H1 (cell line): Measurements from ENCODE around the gene ABCG1. TPM values are rescaled to one million over a fixed set of nuclear protein-coding genes. Genes with fewer than 3 reads are reported as not detected.

Source experiments
- CTCF ChIA-PET: fragments of 300-600 bp; sonication (Branson Sonifier 250); formaldehyde crosslinking; loops from one replicate; lab custom pipeline; 2021; ENCODE audit not compliant: partially characterized antibody; lab: Charles Lee
- POLR2A ChIA-PET: fragments of 300-600 bp; sonication (Branson Sonifier 250); formaldehyde crosslinking; loops from one replicate; lab custom pipeline; 2021; ENCODE audit warnings: inconsistent platforms; ENCODE audit not compliant: partially characterized antibody; lab: Charles Lee
- DNase-seq, 2 experiments: peaks; one replicate each; pipeline versions ENCODE4 v3.0.0 to v3.0.0-alpha.2; 2010 to 2022; ENCODE audit warnings: low spot score in 2 of 2, low read depth in 1 of 2, mixed read lengths in 1 of 2
- FAIRE-seq: peaks from 2 replicates; lab custom pipeline; 2011; peaks lifted over from hg19 to GRCh38; lab: Jason Lieb, UNC
- H2AFZ ChIP-seq: 2 replicates; pipeline ENCODE4 v1.8.1; 2012; ENCODE audit warnings: low read length, inconsistent platforms
- H2AK5ac ChIP-seq: 2 replicates; pipeline ENCODE4 v1.6.1; 2013; ENCODE audit warnings: low read depth, low read length
- H2BK120ac ChIP-seq: replicated peaks from 2 replicates; pipeline ENCODE3; 2013; ENCODE audit warnings: low read depth, low read length, inconsistent platforms
- H2BK12ac ChIP-seq: 2 replicates; pipeline ENCODE4 v1.6.1; 2013; ENCODE audit warnings: low read depth, low read length
- H2BK15ac ChIP-seq: 2 replicates; pipeline ENCODE4 v1.6.1; 2013; ENCODE audit warnings: low read length
- H2BK20ac ChIP-seq: 2 replicates; pipeline ENCODE4 v1.6.1; 2013; ENCODE audit warnings: low read length
- H2BK5ac ChIP-seq: 2 replicates; pipeline ENCODE4 v1.6.1; 2013; ENCODE audit warnings: low read depth, low read length
- H3K14ac ChIP-seq: 2 replicates; pipeline ENCODE4 v1.6.1; 2013; ENCODE audit warnings: inconsistent platforms; ENCODE audit not compliant: insufficient read length
- H3K18ac ChIP-seq: 2 replicates; pipeline ENCODE4 v1.6.1; 2013; ENCODE audit warnings: low read length; ENCODE audit errors: extremely low read depth
- H3K23ac ChIP-seq: 2 replicates; pipeline ENCODE4 v1.6.1; 2013; ENCODE audit warnings: inconsistent platforms; ENCODE audit not compliant: insufficient read length
- H3K23me2 ChIP-seq: 2 replicates; pipeline ENCODE4 v1.6.1; 2013; ENCODE audit warnings: low read depth, low read length
- H3K27ac ChIP-seq: 2 replicates; pipeline ENCODE4 v1.6.1; 2011; ENCODE audit warnings: low read depth, low read length, inconsistent platforms
- H3K27me3 ChIP-seq, 4 experiments: replicated peaks in 1 of 4; 1 replicate in 1 of 4; 2 replicates in 3 of 4; pipeline versions ENCODE4 v1.6.1 to v1.8.1; 2011 to 2013; ENCODE audit warnings: low read length in 3 of 4, mild to moderate bottlenecking in 3 of 4, inconsistent platforms in 2 of 4, mixed read lengths in 2 of 4, moderate library complexity in 1 of 4; ENCODE audit not compliant: control insufficient read depth in 3 of 4, insufficient read depth in 3 of 4; ENCODE audit errors: extremely low read depth in 1 of 4
- H3K36me3 ChIP-seq, 4 experiments: 2 replicates each; pipeline versions ENCODE4 v1.6.1 to v1.8.1; 2011 to 2013; ENCODE audit warnings: mild to moderate bottlenecking in 4 of 4, low read length in 3 of 4, moderate library complexity in 2 of 4, control low read depth in 1 of 4, inconsistent platforms in 1 of 4; ENCODE audit not compliant: insufficient read depth in 4 of 4, control insufficient read depth in 2 of 4
- H3K4ac ChIP-seq: replicated peaks from 2 replicates; pipeline ENCODE3; 2013; ENCODE audit warnings: low read length, low read depth, mixed read lengths, inconsistent platforms; ENCODE audit not compliant: insufficient read length
- H3K4me1 ChIP-seq, 4 experiments: replicated peaks in 1 of 4; 1 replicate in 1 of 4; 2 replicates in 3 of 4; pipeline versions ENCODE4 v1.6.1 to v1.8.1; 2011 to 2013; ENCODE audit warnings: low read length in 3 of 4, inconsistent platforms in 2 of 4, mixed read lengths in 1 of 4; ENCODE audit not compliant: insufficient read depth in 4 of 4, control insufficient read depth in 3 of 4
- H3K4me2 ChIP-seq, 2 experiments: 2 replicates each; pipeline versions ENCODE4 v1.6.1 to v1.8.1; 2011 to 2013; ENCODE audit warnings: low read depth in 2 of 2, low read length in 2 of 2, control low read depth in 1 of 2, inconsistent platforms in 1 of 2, mild to moderate bottlenecking in 1 of 2; ENCODE audit not compliant: insufficient read depth in 1 of 2
- H3K4me3 ChIP-seq, 4 experiments: fragments of 200-600, 300-600 bp in 1 of 4; sonication (generic), shearing (Covaris generic), sonication (Bioruptor Twin) in 1 of 4; 2 replicates each; pipeline versions ENCODE4 v1.5.1 to v1.8.1; 2011 to 2016; ENCODE audit warnings: low read length in 4 of 4, low read depth in 3 of 4, control low read depth in 2 of 4, inconsistent platforms in 2 of 4, mild to moderate bottlenecking in 2 of 4, mixed read lengths in 1 of 4, moderate library complexity in 1 of 4; ENCODE audit not compliant: insufficient read depth in 2 of 4; ENCODE audit errors: extremely low read depth in 1 of 4
- H3K56ac ChIP-seq: replicated peaks from 2 replicates; pipeline ENCODE3; 2013; ENCODE audit warnings: low read depth, mild to moderate bottlenecking, mixed read lengths, low read length, inconsistent platforms; ENCODE audit not compliant: insufficient read length
- H3K79me1 ChIP-seq: 2 replicates; pipeline ENCODE4 v1.6.1; 2013; ENCODE audit warnings: low read depth, low read length, control low read depth
- H3K79me2 ChIP-seq, 2 experiments: 2 replicates each; pipeline versions ENCODE4 v1.6.1 to v1.8.1; 2012 to 2013; ENCODE audit warnings: low read length in 2 of 2, mild to moderate bottlenecking in 2 of 2, inconsistent platforms in 1 of 2; ENCODE audit not compliant: insufficient read depth in 2 of 2, control insufficient read depth in 1 of 2
- H3K9ac ChIP-seq, 4 experiments: replicated peaks in 1 of 4; 1 replicate in 1 of 4; 2 replicates in 3 of 4; pipeline versions ENCODE4 v1.6.1 to v1.8.1; 2011 to 2013; ENCODE audit warnings: low read depth in 3 of 4, low read length in 3 of 4, control low read depth in 2 of 4, mild to moderate bottlenecking in 2 of 4, moderate library complexity in 2 of 4, inconsistent platforms in 1 of 4; ENCODE audit errors: extremely low read depth in 1 of 4
- H3K9me3 ChIP-seq, 2 experiments: 2 replicates each; pipeline versions ENCODE4 v1.6.1 to v1.8.1; 2012 to 2013; ENCODE audit warnings: mild to moderate bottlenecking in 2 of 2, moderate library complexity in 2 of 2, control low read depth in 1 of 2, inconsistent platforms in 1 of 2, low read depth in 1 of 2, low read length in 1 of 2, mixed read lengths in 1 of 2; ENCODE audit not compliant: insufficient read depth in 2 of 2
- H4K20me1 ChIP-seq, 2 experiments: replicated peaks in 1 of 2; 2 replicates each; pipeline versions ENCODE3 to v1.8.1; 2011 to 2013; ENCODE audit warnings: inconsistent platforms in 2 of 2, low read length in 2 of 2, mild to moderate bottlenecking in 1 of 2; ENCODE audit not compliant: insufficient read depth in 2 of 2, control insufficient read depth in 1 of 2
- H4K5ac ChIP-seq: 2 replicates; pipeline ENCODE4 v1.6.1; 2013; ENCODE audit warnings: low read length, low read depth, mixed read lengths, inconsistent platforms; ENCODE audit not compliant: insufficient read length
- H4K8ac ChIP-seq: 2 replicates; pipeline ENCODE4 v1.8.0; 2013; ENCODE audit warnings: mild to moderate bottlenecking, moderate library complexity, low read length, inconsistent platforms; ENCODE audit not compliant: insufficient read depth; ENCODE audit errors: extremely low read depth
- H4K91ac ChIP-seq: replicated peaks from 2 replicates; pipeline ENCODE3; 2013; ENCODE audit warnings: low read length, mixed read lengths, inconsistent platforms; ENCODE audit not compliant: insufficient read length
- BCL11A ChIP-seq, 2 experiments: IDR thresholded peaks; one replicate each; pipeline ENCODE4 v1.6.1; 2011; ENCODE audit warnings: low read depth in 2 of 2, low read length in 2 of 2, mild to moderate bottlenecking in 2 of 2
- CBX5 ChIP-seq: fragments of 300-800, 300-1000 bp; sonication (generic); IDR thresholded peaks from 2 replicates; pipeline ENCODE4 v1.7.1; 2016; ENCODE audit warnings: antibody characterized with exemption, low read length, low read depth
- CBX8 ChIP-seq: fragments of 300-800, 300-1000 bp; sonication (generic); IDR thresholded peaks from 2 replicates; pipeline ENCODE4 v1.7.1; 2016; ENCODE audit warnings: low read depth, low read length, borderline replicate concordance
- EZH2 ChIP-seq: fragments of 200-600 bp; sonication (generic); IDR thresholded peaks from 2 replicates; pipeline ENCODE4 v1.7.1; 2012; ENCODE audit warnings: low read depth, mild to moderate bottlenecking, moderate library complexity, low read length, inconsistent platforms; ENCODE audit not compliant: severe bottlenecking
- GTF2F1 ChIP-seq: IDR thresholded peaks from 2 replicates; pipeline ENCODE4 v1.6.1; 2012; ENCODE audit warnings: low read depth, low read length, improper control_type of control experiment, borderline replicate concordance
- HDAC6 ChIP-seq: IDR thresholded peaks from one replicate; pipeline ENCODE4 v1.7.1; 2012; ENCODE audit warnings: low read depth, mild to moderate bottlenecking, inconsistent platforms, low read length, moderate library complexity
- NRF1 ChIP-seq: IDR thresholded peaks from 2 replicates; pipeline ENCODE4 v1.6.1; 2011; ENCODE audit warnings: mild to moderate bottlenecking, low read depth, low read length, improper control_type of control experiment
- RAD21 ChIP-seq, 2 experiments: IDR thresholded peaks in 1 of 2; conservative IDR thresholded peaks in 1 of 2; 2 replicates each; pipeline ENCODE4 v1.6.1; 2011; ENCODE audit warnings: low read depth in 2 of 2, low read length in 2 of 2, improper control_type of control experiment in 1 of 2, inconsistent platforms in 1 of 2, mild to moderate bottlenecking in 1 of 2, moderate library complexity in 1 of 2
- RBBP5 ChIP-seq: IDR thresholded peaks from 2 replicates; pipeline ENCODE4 v1.7.1; 2012; ENCODE audit warnings: low read depth, mild to moderate bottlenecking, inconsistent platforms, low read length, moderate library complexity, borderline replicate concordance
- SP4 ChIP-seq: IDR thresholded peaks from 2 replicates; pipeline ENCODE4 v1.6.1; 2012; ENCODE audit warnings: low read length, inconsistent platforms
- SUZ12 ChIP-seq: fragments of 200-600 bp; sonication (generic); IDR thresholded peaks from 2 replicates; pipeline ENCODE4 v1.6.1; 2012; ENCODE audit warnings: mild to moderate bottlenecking, inconsistent platforms, low read length, moderate library complexity, mixed read lengths
- WGBS, 2 experiments: shearing (Covaris generic) in 1 of 2; methylation state at CpG; one replicate each; pipeline versions ENCODE4 v1.1.6 to v1.1.7; 2013 to 2015; ENCODE audit warnings: low lambda C conversion rate in 2 of 2, mixed read lengths in 2 of 2, inconsistent platforms in 1 of 2, low coverage in 1 of 2, missing lambda C conversion rate in 1 of 2; ENCODE audit not compliant: insufficient replicate concordance in 2 of 2, insufficient coverage in 1 of 2, insufficient read length in 1 of 2; ENCODE audit errors: extremely low coverage in 1 of 2, missing lambda C conversion rate in 1 of 2; 5-methylcytosine and 5-hydroxymethylcytosine counted together
- polyA plus RNA-seq, 7 experiments: library from polyadenylated mRNA; depleted of rRNA in 3 of 7; stranded (reverse) in 5 of 7; unstranded in 2 of 7; fragments of >200 nt in 5 of 7; fragments of 200-250 nt in 2 of 7; gene quantifications; 1 replicate in 5 of 7; 2 replicates in 1 of 7; 4 replicates in 1 of 7; pipeline versions ENCODE4 v1.2.1 to v1.2.3, GENCODE V29; 2011 to 2013; ENCODE audit warnings: missing spikeins in 2 of 7, mixed read lengths in 2 of 7
- total RNA-seq: library from RNA; stranded (reverse); fragmentation: NEBNext Ultra II Directional; extraction: Animal tissue kit (Norgen Biotek cat#: 25700); gene quantifications from 2 replicates; pipeline ENCODE4 v1.2.1, GENCODE V29; 2021
- TF ChIP-seq, protein P1 (sequence below): IDR thresholded peaks from 2 replicates; pipeline ENCODE4 v1.6.1; 2012; ENCODE audit warnings: low read length, inconsistent platforms

The ABCG1 gene
- total and polyA plus RNA-seq, 2 of the 8 experiments (the other 6 are each of a cell fraction or from before 2014, with no cell fraction given) = 2.1 to 4.0 TPM

DNA sequence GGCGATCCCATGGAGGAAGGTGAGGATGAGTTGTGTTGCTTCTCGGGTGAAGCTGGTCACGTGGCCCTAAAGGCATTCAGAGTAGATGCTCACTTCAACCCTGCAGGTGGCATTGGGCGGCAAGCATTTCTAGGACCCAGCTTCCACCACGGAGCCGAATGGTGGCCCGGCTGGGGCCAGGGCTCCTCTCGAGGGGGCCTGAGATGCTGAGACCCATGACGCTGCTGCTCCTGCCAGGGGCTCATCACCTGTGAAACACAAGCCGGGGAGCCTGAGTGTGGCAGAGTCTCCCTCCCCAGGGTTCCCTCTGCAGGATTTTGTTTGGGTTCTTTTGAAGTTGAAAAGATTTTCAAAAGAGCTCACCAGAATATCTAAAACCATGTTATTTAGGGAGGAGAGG, 41.2 kb downstream of the ABCG1 start:
- Histone ChIP-seq H3K79me1 (no peaks in the 10 kb centered on the region), H3K4me2 (no peak overlapping the region), H3K4me3 (no peak overlapping the region), H3K9ac (no peak overlapping the region), H4K20me1 (peaks cover 0 to 5% of the 10 kb centered on the region in 2 experiments), H2BK12ac (no peak overlapping the region), H3K23ac (no peak overlapping the region), H4K5ac (no peak overlapping the region), H4K8ac (no peak overlapping the region; the same call in 1 of the 2 replicates), H3K18ac (no peak overlapping the region), H2BK20ac (no peak overlapping the region), H3K4ac (no peak overlapping the region), H3K36me3 (no peaks in the 10 kb centered on the region), H2AFZ (no peak overlapping the region), H3K27me3 (no peaks in the 10 kb centered on the region; a peak in 1 of 7 replicates), H2AK5ac (no peak overlapping the region), H3K23me2 (peaks cover 6% of the 10 kb centered on the region; the same call in 1 of the 2 replicates), H4K91ac (no peak overlapping the region), H2BK15ac (no peak overlapping the region), H3K27ac (no peak overlapping the region), H3K79me2 (no peaks in the 10 kb centered on the region), H2BK5ac (no peak overlapping the region), H3K56ac (no peak overlapping the region), H3K9me3 (no peaks in the 10 kb centered on the region), H3K4me1 (peaks cover 0 to 4% (median 3%) of the 10 kb centered on the region in 4 experiments; a peak in 3 of 7 replicates), H3K14ac (no peak overlapping the region), H2BK120ac (no peak overlapping the region)
- DNase-seq (no peak), FAIRE-seq (no peak)
- POLR2A ChIA-PET = interaction anchor here (1.5 to 2.9 kb wide), 2 partner anchors 26 to 42 kb away, joined by 3 to 6 read pairs; no protein-coding TSS in a partner anchor
- WGBS, 2 experiments = 73% methylated on average over 4 of the region's 10 CpGs; no CpG with 5 or more reads in 1 of the 2 experiments
- CTCF ChIA-PET = interaction anchor here (0.6 to 4.3 kb wide), 22 partner anchors 10 to 1524 kb away, joined by 3 to 65 read pairs (median 11); no protein-coding TSS in a partner anchor
- TF ChIP-seq SP4 (no peak), HDAC6 (no peak), BCL11A (IDR thresholded peaks at IDR 0.05; ENCODE audit: low read depth in 2 of 2, low read length in 2 of 2) (no peak), RBBP5 (no peak), NRF1 (no peak), CBX5 (no peak), RAD21 (IDR thresholded peaks at IDR 0.05 in 1 of 2, conservative IDR thresholded peaks at IDR 0.05 in 1 of 2; ENCODE audit: low read depth in 2 of 2, low read length in 2 of 2) (no peak), GTF2F1 (no peak), SUZ12 (no peak), CBX8 (no peak), EZH2 (no peak)
- TF ChIP-seq, protein P1, sequence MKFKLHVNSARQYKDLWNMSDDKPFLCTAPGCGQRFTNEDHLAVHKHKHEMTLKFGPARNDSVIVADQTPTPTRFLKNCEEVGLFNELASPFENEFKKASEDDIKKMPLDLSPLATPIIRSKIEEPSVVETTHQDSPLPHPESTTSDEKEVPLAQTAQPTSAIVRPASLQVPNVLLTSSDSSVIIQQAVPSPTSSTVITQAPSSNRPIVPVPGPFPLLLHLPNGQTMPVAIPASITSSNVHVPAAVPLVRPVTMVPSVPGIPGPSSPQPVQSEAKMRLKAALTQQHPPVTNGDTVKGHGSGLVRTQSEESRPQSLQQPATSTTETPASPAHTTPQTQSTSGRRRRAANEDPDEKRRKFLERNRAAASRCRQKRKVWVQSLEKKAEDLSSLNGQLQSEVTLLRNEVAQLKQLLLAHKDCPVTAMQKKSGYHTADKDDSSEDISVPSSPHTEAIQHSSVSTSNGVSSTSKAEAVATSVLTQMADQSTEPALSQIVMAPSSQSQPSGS = no peak
